Fibroblast of mammary gland (primary cell): ENCODE measurements around the gene ZSWIM6.
"Not testable (repeated sequence)": the region's sequence is repeated elsewhere in the genome, so short reads cannot be mapped to it uniquely, and the experiment has no call there.

ENCODE experiments used
- DNase-seq: peaks from one replicate; pipeline ENCODE4 v3.0.0-alpha.2; 2010; ENCODE audit warnings: low read depth
- H3K4me3 ChIP-seq: 2 replicates; pipeline ENCODE4 v1.5.1; 2011; ENCODE audit warnings: low read depth, mild to moderate bottlenecking, low read length, moderate library complexity; ENCODE audit not compliant: control insufficient read depth
- CTCF ChIP-seq: conservative IDR thresholded peaks from 2 replicates; pipeline ENCODE4 v1.5.1; 2011; ENCODE audit warnings: low read depth, low read length, inconsistent platforms; ENCODE audit not compliant: control insufficient read depth, insufficient read depth

Gene ZSWIM6

GRCh38 chr5:61416420-61416819, 84.4 kb downstream of the ZSWIM6 start:
- H3K4me3 ChIP-seq: no peak overlapping the region
- no peak for DNase-seq
- TF ChIP-seq CTCF: no peak

DNA sequence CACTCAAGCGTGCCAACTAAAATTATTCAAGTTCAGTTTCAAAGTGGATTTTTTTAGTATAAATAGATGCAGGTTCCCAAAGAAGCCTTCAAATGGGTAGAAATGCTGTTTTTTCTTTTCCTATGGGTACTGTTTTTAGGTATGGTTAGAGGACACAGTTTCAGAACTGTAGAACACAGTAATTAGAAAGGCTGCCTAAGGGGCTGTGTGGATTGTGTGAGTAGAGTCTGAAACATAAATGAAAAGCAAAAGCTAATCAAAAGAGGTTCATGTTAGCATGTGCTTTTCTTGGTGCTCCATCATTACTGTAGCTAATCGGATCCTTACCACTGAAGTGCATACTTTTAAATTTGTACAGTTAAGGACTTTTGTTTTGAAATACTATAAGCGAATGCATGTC, 85.3 kb downstream of the ZSWIM6 start:
- TF ChIP-seq CTCF: no peak
- DNase-seq: no peak
- no peak overlapping the region for H3K4me3 ChIP-seq

DNA sequence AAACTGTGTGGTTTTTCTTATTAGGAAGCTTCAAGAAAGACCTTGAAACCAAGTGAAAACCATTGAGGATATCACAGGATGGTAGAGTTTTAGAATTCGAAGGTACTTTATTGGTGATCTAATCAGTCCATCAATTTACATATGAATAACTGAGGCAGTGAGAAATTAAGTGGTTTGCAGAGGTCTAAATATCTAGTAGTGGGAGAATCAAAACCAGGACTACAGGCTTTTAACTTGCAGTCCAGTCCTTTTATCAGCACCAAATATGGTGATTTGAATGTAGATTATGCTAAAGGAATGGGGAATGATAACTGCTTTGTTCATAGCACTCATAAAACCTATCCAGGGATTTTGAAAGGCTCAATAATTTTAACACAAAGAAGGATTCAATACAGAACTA, 85.8 kb downstream of the ZSWIM6 start:
- no peak for TF ChIP-seq CTCF

GRCh38 chr5:61419106-61419505, 87.0 kb downstream of the ZSWIM6 start:
- TF ChIP-seq CTCF: no peak
- no peak for DNase-seq

More for the DNA sequence above, 85.8 kb downstream of the ZSWIM6 start:
- H3K4me3 ChIP-seq: no peak overlapping the region
- no peak for DNase-seq

GRCh38 chr5:61420016-61420415, 88.0 kb downstream of the ZSWIM6 start:
- TF ChIP-seq CTCF: no peak
- DNase-seq: no peak
- no peak overlapping the region for H3K4me3 ChIP-seq

More at GRCh38 chr5:61419106-61419505, 87.0 kb downstream of the ZSWIM6 start:
- H3K4me3 ChIP-seq: no peak overlapping the region

DNA sequence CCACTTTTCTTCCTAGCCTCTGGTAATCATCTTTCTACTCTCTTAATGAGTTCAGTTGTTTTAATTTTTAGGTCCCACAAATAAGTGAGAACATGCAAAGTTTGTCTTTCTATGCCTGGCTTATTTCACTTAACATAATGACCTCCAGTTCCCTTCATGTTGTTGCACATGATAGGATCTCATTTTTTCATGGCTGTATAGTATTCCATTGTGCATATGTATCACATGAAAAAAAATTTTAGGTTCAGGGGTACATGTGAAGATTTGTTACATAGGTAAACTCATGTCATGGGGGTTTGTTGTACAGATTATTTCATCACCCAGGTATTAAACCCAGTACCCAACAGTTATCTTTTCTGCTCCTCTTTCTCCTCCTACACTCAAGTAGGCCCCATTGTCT, 89.2 kb downstream of the ZSWIM6 start:
- DNase-seq, H3K4me3 ChIP-seq: not testable (repeated sequence)

DNA sequence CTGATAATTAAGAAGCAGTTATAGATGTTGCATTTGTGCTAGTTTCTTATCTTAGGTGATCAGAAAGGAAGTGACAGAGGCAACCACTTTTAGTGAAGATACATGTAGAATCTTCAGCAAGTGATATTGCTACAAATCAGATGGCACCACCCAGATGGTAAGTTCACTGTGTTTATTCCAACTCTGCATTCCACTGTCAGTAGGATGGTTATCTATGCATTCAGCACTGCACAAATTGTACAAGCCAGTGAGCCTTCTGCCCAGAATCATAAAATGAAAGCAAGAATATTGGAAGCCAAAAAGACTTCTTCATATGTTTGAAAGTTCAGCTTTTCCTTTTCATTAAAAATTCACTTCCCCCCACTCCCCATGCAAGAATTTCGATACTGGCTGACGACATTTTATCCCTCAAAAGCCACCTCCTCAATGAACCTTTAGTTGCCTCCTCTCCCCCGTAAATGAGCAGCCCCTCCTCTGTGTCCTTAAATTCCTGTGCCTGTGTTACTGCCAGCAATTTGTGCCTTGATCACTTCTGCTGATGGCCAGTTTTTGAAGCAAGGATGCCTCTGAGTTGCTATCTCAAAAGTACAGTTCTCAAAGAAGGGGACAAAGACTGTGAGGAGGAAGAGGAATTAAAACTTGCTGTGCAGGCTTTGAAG, 91.6 kb downstream of the ZSWIM6 start:
- no peak overlapping the region for H3K4me3 ChIP-seq
- no peak for TF ChIP-seq CTCF
- DNase-seq: no peak
